SK-N-SH (cell line): Measurements from ENCODE around the gene DACT2. TPM values are rescaled to one million over a fixed set of nuclear protein-coding genes. Genes with fewer than 3 reads are reported as not detected.

Source experiments
- CTCF ChIA-PET: fragments of 300-600, 350-600 bp; formaldehyde crosslinking; extraction: SDS; loops from one replicate; lab custom pipeline; 2021; lab: Yijun Ruan, JAX
- POLR2A ChIA-PET: fragments of 350-600 bp; sonication (Branson Sonifier 250); formaldehyde crosslinking; extraction: SDS; loops from one replicate; lab custom pipeline; 2020; ENCODE audit warnings: antibody characterized with exemption, inconsistent platforms; lab: Yijun Ruan, JAX
- DNase-seq: peaks from one replicate; pipeline ENCODE4 v3.0.0; 2012
- H2AFZ ChIP-seq: fragments of 200-600 bp; sonication (generic); 2 replicates; pipeline ENCODE4 v1.8.1; 2016; ENCODE audit warnings: antibody characterized with exemption, mild to moderate bottlenecking, low read depth
- H3F3A ChIP-seq: fragments of 200-600 bp; sonication (generic); replicated peaks from 2 replicates; pipeline ENCODE3; 2016; ENCODE audit warnings: antibody characterized with exemption, mild to moderate bottlenecking; ENCODE audit not compliant: insufficient read depth
- H3K27ac ChIP-seq, 2 experiments: fragments of 200-500 bp in 1 of 2; fragments of 200-600 bp in 1 of 2; sonication (Bioruptor generic) in 1 of 2; sonication (generic), shearing (Covaris generic) in 1 of 2; 2 replicates each; pipeline versions ENCODE4 v1.5.1 to v1.6.1; 2014 to 2016; ENCODE audit warnings: low read depth in 2 of 2, inconsistent platforms in 1 of 2, low read length in 1 of 2, mild to moderate bottlenecking in 1 of 2, mixed read lengths in 1 of 2
- H3K27me3 ChIP-seq: fragments of 200-600 bp; sonication (generic), shearing (Covaris generic); 2 replicates; pipeline ENCODE4 v1.6.1; 2016; ENCODE audit warnings: mixed run types; ENCODE audit not compliant: insufficient read depth
- H3K36me3 ChIP-seq, 2 experiments: fragments of 200-500 bp in 1 of 2; fragments of 200-600 bp in 1 of 2; sonication (Bioruptor generic) in 1 of 2; sonication (generic) in 1 of 2; replicated peaks in 1 of 2; 2 replicates each; pipeline versions ENCODE3 to v1.5.1; 2014 to 2016; ENCODE audit warnings: low read length in 1 of 2, mild to moderate bottlenecking in 1 of 2; ENCODE audit not compliant: insufficient read depth in 2 of 2, control insufficient read depth in 1 of 2
- H3K4me1 ChIP-seq, 2 experiments: fragments of 200-500 bp in 1 of 2; fragments of 200-600 bp in 1 of 2; sonication (Bioruptor generic) in 1 of 2; sonication (generic), shearing (Covaris generic) in 1 of 2; 2 replicates each; pipeline versions ENCODE4 v1.5.1 to v1.6.1; 2014 to 2016; ENCODE audit warnings: low read depth in 1 of 2, low read length in 1 of 2, mixed run types in 1 of 2; ENCODE audit not compliant: insufficient read depth in 2 of 2, control insufficient read depth in 1 of 2
- H3K4me2 ChIP-seq: fragments of 200-600 bp; sonication (generic), shearing (Covaris generic); 2 replicates; pipeline ENCODE4 v1.6.1; 2017; ENCODE audit warnings: mixed run types
- H3K4me3 ChIP-seq, 2 experiments: fragments of 200-500 bp in 1 of 2; fragments of 200-600 bp in 1 of 2; sonication (Bioruptor generic) in 1 of 2; sonication (generic), shearing (Covaris generic) in 1 of 2; 2 replicates each; pipeline versions ENCODE4 v1.5.1 to v1.8.1; 2014 to 2016; ENCODE audit warnings: low read depth in 2 of 2, inconsistent platforms in 1 of 2, low read length in 1 of 2, mild to moderate bottlenecking in 1 of 2, mixed read lengths in 1 of 2, moderate library complexity in 1 of 2
- H3K79me2 ChIP-seq: fragments of 200-600 bp; sonication (generic); 2 replicates; pipeline ENCODE4 v1.8.1; 2017; ENCODE audit warnings: mild to moderate bottlenecking; ENCODE audit not compliant: insufficient read depth
- H3K9ac ChIP-seq: fragments of 200-600 bp; sonication (generic); 2 replicates; pipeline ENCODE4 v1.6.1; 2017; ENCODE audit warnings: mixed run types
- H3K9me2 ChIP-seq: fragments of 200-600 bp; sonication (generic); 2 replicates; pipeline ENCODE4 v1.6.1; 2017; ENCODE audit warnings: mixed run types
- H3K9me3 ChIP-seq: fragments of 200-600 bp; sonication (generic); 2 replicates; pipeline ENCODE4 v1.6.1; 2017; ENCODE audit warnings: mixed run types, mild to moderate bottlenecking, moderate library complexity
- H4K20me1 ChIP-seq: fragments of 200-600 bp; sonication (generic); 2 replicates; pipeline ENCODE4 v1.6.1; 2017; ENCODE audit warnings: mild to moderate bottlenecking, mixed run types; ENCODE audit not compliant: insufficient read depth
- CHD2 ChIP-seq: fragments of 150-350 bp; IDR thresholded peaks from 2 replicates; pipeline ENCODE4 v1.6.1; 2018; ENCODE audit warnings: low read length; ENCODE audit not compliant: partially characterized antibody
- ELF1 ChIP-seq: IDR thresholded peaks from 2 replicates; pipeline ENCODE4 v1.4.0; 2012
- FOSL2 ChIP-seq: IDR thresholded peaks from 2 replicates; pipeline ENCODE4 v1.4.0; 2012; ENCODE audit warnings: low read depth, mild to moderate bottlenecking, moderate library complexity, borderline replicate concordance
- FOXM1 ChIP-seq: IDR thresholded peaks from 2 replicates; pipeline ENCODE4 v1.4.0; 2012; ENCODE audit warnings: low read depth, mild to moderate bottlenecking
- GABPA ChIP-seq: IDR thresholded peaks from 2 replicates; pipeline ENCODE4 v1.4.0; 2012; ENCODE audit warnings: low read depth, mild to moderate bottlenecking
- GATA2 ChIP-seq: sonication (generic); formaldehyde crosslinking; IDR thresholded peaks from 2 replicates; pipeline ENCODE4 v1.5.0; 2020; ENCODE audit warnings: mild to moderate bottlenecking, missing genetic modification reagents
- IRF3 ChIP-seq: fragments of 150-350 bp; IDR thresholded peaks from 2 replicates; pipeline ENCODE4 v1.6.1; 2016; ENCODE audit warnings: mild to moderate bottlenecking, low read depth, low read length
- JUND ChIP-seq: IDR thresholded peaks from 2 replicates; pipeline ENCODE4 v1.4.0; 2012
- MEF2A ChIP-seq: IDR thresholded peaks from 2 replicates; pipeline ENCODE4 v1.4.0; 2012; ENCODE audit warnings: low read depth, borderline replicate concordance
- NFIC ChIP-seq: IDR thresholded peaks from 2 replicates; pipeline ENCODE4 v1.4.0; 2012; ENCODE audit warnings: borderline replicate concordance
- NRF1 ChIP-seq: IDR thresholded peaks from 2 replicates; pipeline ENCODE4 v1.6.1; 2012; ENCODE audit warnings: low read depth, mild to moderate bottlenecking, low read length
- POLR2AphosphoS5 ChIP-seq: IDR thresholded peaks from 2 replicates; pipeline ENCODE4 v1.6.1; 2012; ENCODE audit warnings: low read depth, low read length
- RAD21 ChIP-seq: IDR thresholded peaks from 2 replicates; pipeline ENCODE4 v1.6.1; 2012; ENCODE audit warnings: mild to moderate bottlenecking, low read length
- RCOR1 ChIP-seq: fragments of 150-350 bp; IDR thresholded peaks from 2 replicates; pipeline ENCODE4 v1.6.1; 2017; ENCODE audit warnings: antibody characterized with exemption, low read length
- RFX5 ChIP-seq: IDR thresholded peaks from 2 replicates; pipeline ENCODE4 v1.6.1; 2012; ENCODE audit warnings: mild to moderate bottlenecking, improper control_type of control experiment, low read length
- RXRA ChIP-seq: IDR thresholded peaks from 2 replicates; pipeline ENCODE4 v1.4.0; 2012; ENCODE audit warnings: low read depth, mild to moderate bottlenecking, borderline replicate concordance
- SIN3A ChIP-seq: IDR thresholded peaks from 2 replicates; pipeline ENCODE4 v1.6.1; 2012; ENCODE audit warnings: low read depth, mild to moderate bottlenecking, low read length, moderate library complexity, borderline replicate concordance
- TEAD4 ChIP-seq: IDR thresholded peaks from 2 replicates; pipeline ENCODE4 v1.4.0; 2012; ENCODE audit warnings: mild to moderate bottlenecking, borderline replicate concordance; ENCODE audit not compliant: insufficient read depth
- USF2 ChIP-seq: fragments of 150-350 bp; IDR thresholded peaks from 2 replicates; pipeline ENCODE4 v1.6.1; 2017; ENCODE audit warnings: antibody characterized with exemption, low read length, low read depth, borderline replicate concordance
- WGBS: methylation state at CpG from one replicate; pipeline ENCODE4 v1.1.6; 2017; ENCODE audit warnings: low lambda C conversion rate; 5-methylcytosine and 5-hydroxymethylcytosine counted together
- polyA plus RNA-seq, 3 experiments: library from polyadenylated mRNA; depleted of rRNA; stranded (reverse); fragments of >200 nt; gene quantifications; 2 replicates each; pipeline ENCODE4 v1.2.3, GENCODE V29; 2012
- TF ChIP-seq, protein P1 (sequence below): IDR thresholded peaks from 2 replicates; pipeline ENCODE4 v1.4.0; 2012; ENCODE audit warnings: low read depth, borderline replicate concordance

The DACT2 gene
- polyA plus RNA-seq, 1 of the 3 experiments (the other 2 are of a cell fraction): not detected

DNA sequence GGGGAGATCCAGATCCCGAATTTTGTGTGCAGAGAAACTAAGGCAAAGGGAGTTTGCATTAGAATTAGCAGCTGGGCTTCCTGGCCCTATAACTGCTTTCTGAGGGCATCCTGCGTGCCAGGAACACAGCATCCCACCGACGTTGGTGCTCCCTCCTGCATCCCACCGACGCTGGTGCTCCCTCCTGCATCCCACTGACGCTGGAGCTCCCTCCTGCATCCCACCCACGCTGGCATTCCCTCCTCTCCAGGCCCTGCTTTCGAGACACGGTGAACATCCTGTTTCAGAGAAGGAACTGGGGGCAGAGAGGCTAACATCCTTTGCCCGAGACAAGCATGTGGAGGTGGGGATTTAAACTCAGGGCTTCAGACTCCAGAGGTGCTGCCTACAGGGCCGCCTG, 44.4 kb downstream of the DACT2 start:
- H3K9me2 ChIP-seq: no peaks in the 10 kb centered on the region
- peaks cover 0 to 12% of the 10 kb centered on the region in 2 experiments; a peak in 2 of 4 replicates for H3K4me1 ChIP-seq
- H2AFZ ChIP-seq: no peak overlapping the region
- H3K4me2 ChIP-seq: no peak overlapping the region
- H3K4me3 ChIP-seq: no peak overlapping the region
- TF ChIP-seq USF2 (no peak), MEF2A (no peak), IRF3 (no peak), JUND (no peak), FOXM1 (no peak), RFX5 (no peak), ELF1 (no peak), RXRA (no peak), RAD21 (no peak), TEAD4 (no peak), CHD2 (no peak), FOSL2 (no peak), NFIC (no peak)
- TF ChIP-seq, protein P1, sequence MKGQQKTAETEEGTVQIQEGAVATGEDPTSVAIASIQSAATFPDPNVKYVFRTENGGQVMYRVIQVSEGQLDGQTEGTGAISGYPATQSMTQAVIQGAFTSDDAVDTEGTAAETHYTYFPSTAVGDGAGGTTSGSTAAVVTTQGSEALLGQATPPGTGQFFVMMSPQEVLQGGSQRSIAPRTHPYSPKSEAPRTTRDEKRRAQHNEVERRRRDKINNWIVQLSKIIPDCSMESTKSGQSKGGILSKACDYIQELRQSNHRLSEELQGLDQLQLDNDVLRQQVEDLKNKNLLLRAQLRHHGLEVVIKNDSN: no peak
- no peak overlapping the region for H3K9ac ChIP-seq
- H3K36me3 ChIP-seq: no peaks in the 10 kb centered on the region
- POLR2A ChIA-PET: no interaction called here
- no peaks in the 10 kb centered on the region for H3K27me3 ChIP-seq
- CTCF ChIA-PET: no interaction called here
- 44% methylated on average over 12 of the region's 12 CpGs for WGBS
- H3K9me3 ChIP-seq: no peaks in the 10 kb centered on the region
- no peaks in the 10 kb centered on the region for H3F3A ChIP-seq
- no peaks in the 10 kb centered on the region for H4K20me1 ChIP-seq
- H3K79me2 ChIP-seq: no peaks in the 10 kb centered on the region
- no peak for DNase-seq
- H3K27ac ChIP-seq: no peak overlapping the region

DNA sequence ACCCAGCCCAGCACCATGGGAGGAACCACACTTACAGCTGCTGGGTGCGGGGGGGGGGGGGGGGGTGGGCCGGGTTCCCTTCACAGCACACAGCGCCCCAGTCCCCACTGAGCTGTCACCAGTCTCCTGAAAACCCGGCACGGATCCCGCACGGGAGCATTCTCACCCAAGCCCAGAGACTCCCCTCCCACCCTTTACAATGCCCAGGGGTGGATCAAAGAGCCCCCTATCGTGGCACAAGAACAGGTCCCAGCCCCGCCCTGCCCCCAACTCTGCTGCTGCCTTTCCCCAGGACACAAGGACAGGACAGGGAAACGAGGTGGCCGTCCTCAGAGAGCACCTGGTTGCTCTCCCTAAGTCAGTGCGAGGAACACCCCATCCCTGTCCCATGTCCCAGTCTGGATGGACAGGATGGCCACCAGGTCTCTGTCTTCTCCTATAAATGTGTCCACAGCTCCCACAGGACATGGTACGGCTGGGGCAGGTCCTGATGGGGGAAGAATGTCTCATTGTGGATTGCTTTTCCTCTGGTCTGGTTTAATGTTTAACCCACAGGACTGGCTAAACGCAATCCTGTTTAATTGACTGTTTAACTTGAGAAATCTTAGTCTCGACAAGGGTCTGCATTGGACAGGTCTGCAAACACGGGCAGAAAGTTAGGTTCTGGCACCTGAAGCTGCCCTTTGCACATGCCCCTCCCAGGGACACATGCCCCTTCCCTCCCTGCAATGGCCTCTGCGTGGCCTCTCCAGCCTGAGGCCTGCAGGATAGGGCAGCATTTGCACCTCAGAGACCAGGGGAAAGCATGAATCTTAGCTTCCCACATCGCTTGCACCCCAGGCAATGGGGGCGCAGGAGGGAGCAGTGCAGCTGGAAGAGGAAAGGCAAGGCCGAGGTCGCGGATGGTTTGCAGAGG, 45.3 kb downstream of the DACT2 start:
- Histone ChIP-seq H3K36me3 (no peaks in the 10 kb centered on the region), H3K79me2 (no peaks in the 10 kb centered on the region), H3K9me2 (no peaks in the 10 kb centered on the region), H3K27ac (no peak overlapping the region), H3F3A (no peaks in the 10 kb centered on the region), H4K20me1 (no peaks in the 10 kb centered on the region), H3K4me3 (no peak overlapping the region), H3K27me3 (no peaks in the 10 kb centered on the region), H2AFZ (no peak overlapping the region), H3K4me1 (peaks cover 0 to 12% of the 10 kb centered on the region in 2 experiments; a peak in 2 of 4 replicates), H3K9ac (no peak overlapping the region), H3K4me2 (no peak overlapping the region), H3K9me3 (no peaks in the 10 kb centered on the region)
- CTCF ChIA-PET: no interaction called here
- TF ChIP-seq IRF3: no peak
- no peak for TF ChIP-seq POLR2AphosphoS5
- TF ChIP-seq FOXM1: no peak
- TF ChIP-seq TEAD4: no peak
- no peak for TF ChIP-seq RCOR1
- no peak for TF ChIP-seq SIN3A
- no peak for TF ChIP-seq NRF1
- TF ChIP-seq ELF1: no peak
- no peak for TF ChIP-seq GABPA
- no peak for TF ChIP-seq GATA2 (CRISPR knock-in tag)
- WGBS: 45% methylated on average over 11 of the region's 22 CpGs
- POLR2A ChIA-PET: no interaction called here
- DNase-seq: no peak
